Frontal cortex (tissue), 4 donors: ENCODE data around the gene AMDHD2. TPM values are rescaled to one million over a fixed set of nuclear protein-coding genes. Genes with fewer than 3 reads are reported as not detected.

Experiments
- DNase-seq, 2 donors: peaks; one replicate each; pipeline ENCODE4 v3.0.0; 2012; ENCODE audit warnings: low spot score in 2 of 2
- FAIRE-seq: peaks from 2 replicates; lab custom pipeline; 2012; peaks lifted over from hg19 to GRCh38; lab: Jason Lieb, UNC
- total RNA-seq: library from RNA; depleted of rRNA; stranded (reverse); fragments of >200 nt; gene quantifications from one replicate; pipeline ENCODE4 v1.2.3, GENCODE V29; 2014
- donor health status: control.
- donor health status: control.
- donor health status: control.

AMDHD2 gene
- total RNA-seq, 1 donor from 2014 or later, result 11.4 TPM

DNA sequence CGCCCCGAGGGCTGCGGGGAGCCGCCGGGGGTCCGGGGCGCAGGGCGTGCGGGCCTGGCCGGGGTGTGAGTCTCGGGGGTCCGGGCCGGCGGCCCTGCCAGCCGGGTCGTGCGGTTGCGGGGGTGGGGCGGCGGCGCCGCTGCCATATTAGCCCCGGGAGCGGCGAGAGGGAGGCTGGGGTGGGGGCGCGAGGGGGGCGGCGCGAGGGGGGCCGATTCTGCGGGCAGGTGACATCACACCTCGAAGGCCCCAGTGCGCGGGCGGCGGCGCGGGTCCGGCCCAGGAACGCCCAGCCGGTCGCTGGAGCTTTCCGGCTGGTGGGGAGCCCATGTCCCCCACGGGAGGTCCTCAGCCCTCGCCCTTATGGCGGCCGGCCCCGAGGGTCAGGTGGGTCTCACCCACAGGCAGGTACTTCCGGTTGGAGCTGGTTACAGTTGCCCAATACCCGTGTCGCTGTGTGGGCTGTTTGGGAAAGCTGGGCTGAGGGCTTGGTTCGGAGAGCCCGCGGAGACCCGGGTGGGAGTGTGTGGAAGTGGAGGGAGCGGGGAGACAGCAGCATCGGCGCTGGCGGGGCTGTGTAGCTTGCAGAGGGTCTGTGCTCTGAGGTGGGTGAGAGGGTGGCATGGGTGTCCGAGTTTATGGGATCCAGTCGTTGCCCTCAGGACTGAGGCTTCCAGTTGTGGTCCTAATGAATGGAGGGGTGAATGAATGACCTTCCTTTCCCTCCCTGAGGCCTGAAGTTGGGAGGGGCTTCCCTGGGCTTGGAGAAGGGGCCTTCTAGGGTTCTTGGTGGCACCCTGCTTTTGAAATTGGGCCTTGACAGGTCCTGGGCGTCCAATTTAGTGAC is 5.6 kb upstream of the AMDHD2 start:
- DNase-seq (no peak), FAIRE-seq (no peak)

DNA sequence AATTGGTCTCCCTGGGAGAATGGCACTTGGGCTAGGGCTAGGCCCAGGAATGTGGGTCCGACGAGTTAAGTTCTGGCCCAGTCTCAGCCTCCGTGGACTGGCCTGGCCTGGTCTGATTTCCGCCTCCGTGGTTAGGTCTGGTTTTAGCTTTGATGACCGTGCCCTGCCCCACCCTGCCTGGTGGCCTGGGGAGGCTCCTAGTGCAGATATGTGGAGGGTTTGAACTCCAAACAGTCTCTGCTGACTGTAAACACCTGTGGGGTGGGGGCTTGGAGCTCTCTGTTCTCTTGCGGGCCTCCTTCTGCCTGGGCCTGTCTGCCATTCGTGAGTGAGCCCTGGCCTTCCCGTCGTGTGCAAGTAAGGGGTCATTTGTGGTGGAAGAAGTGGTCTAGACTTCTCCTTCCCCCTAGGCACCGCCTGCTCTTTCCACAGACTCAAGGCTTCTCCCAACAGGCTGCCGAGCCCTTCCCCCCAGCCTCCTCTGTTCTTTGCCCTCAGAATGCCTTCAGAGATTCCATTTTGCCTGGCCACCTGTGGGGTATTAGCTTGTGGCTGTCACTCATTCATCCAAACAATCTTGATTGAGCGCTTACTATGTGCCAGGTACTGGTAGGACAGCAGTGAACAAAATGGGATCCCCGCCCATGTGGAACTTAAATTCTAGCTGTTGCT is 4.9 kb upstream of the AMDHD2 start:
- FAIRE-seq (no peak), DNase-seq (no peak)

DNA sequence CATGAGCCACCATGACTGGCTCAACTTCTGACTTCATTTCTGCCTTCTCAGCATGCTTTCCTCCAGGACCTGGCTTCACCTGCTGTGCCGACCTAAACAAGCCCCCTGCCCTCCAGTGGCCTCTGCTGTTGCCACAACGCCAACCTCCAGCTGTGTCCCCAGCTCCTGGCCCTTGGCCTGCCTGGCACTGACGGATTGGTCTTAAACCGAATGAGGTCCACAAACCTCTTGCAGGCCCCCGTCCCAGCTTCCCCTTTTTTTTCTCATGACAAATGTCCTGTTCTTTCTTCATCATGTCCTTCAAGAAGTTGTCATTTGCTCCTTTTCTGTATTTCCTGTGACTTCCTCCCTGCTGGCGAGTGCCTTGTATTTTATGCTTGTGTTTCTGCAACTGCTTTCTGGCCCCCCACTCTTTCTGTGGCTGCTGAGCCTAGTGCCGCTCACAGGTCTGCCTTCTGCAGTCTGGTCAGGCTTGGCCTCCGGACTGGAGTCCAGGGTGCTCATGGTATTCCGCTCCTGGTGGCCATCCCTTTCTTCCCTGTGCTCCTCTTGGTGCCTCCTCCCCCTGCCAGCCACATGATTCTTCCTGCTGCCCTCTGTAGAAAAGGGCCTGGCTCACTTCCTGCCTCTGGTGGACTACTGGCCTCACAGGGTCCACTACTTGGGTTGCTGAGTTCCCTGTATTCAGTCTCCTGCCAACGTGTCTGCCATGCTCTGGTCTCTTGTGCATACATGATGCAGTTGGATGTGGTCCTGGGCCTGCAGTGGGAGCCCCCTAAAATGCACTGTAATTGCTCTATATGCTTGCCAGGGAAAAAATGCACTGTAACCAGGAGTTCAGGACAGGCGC is 3.6 kb upstream of the AMDHD2 start:
- FAIRE-seq (no peak), DNase-seq (no peak)

DNA sequence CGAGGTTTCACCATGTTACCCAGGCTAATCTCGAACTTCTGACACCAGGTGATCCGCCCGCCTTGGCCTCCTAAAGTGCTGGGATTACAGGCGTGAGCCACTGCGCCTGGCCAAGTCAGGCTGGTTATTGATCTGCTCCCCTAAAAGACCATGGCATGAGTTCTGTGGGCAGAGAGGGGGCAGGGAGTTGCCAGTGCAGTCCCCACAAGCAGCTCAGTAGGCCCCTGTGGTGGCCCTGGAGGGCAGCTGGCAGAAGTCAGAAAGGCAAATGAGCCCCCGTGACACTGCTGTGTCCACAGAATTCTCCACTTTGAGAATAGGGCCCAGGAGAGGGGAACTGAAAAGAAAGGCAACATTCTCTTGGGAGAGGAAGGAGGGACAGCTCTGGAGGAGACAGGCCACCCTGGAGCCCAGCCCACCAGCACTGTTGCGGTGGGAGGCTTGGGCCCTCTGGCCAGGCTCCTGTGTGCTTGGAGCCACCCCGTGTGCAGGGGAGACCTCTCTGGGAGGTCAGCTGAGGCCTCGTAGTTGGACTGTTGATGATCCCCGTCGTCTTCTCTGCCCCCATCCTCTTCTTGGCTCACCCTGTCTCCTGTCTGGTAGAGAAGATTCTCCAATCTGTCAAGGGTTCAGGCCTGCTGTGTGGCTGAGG is 2.1 kb upstream of the AMDHD2 start:
- no peak for DNase-seq
- no peak for FAIRE-seq

DNA sequence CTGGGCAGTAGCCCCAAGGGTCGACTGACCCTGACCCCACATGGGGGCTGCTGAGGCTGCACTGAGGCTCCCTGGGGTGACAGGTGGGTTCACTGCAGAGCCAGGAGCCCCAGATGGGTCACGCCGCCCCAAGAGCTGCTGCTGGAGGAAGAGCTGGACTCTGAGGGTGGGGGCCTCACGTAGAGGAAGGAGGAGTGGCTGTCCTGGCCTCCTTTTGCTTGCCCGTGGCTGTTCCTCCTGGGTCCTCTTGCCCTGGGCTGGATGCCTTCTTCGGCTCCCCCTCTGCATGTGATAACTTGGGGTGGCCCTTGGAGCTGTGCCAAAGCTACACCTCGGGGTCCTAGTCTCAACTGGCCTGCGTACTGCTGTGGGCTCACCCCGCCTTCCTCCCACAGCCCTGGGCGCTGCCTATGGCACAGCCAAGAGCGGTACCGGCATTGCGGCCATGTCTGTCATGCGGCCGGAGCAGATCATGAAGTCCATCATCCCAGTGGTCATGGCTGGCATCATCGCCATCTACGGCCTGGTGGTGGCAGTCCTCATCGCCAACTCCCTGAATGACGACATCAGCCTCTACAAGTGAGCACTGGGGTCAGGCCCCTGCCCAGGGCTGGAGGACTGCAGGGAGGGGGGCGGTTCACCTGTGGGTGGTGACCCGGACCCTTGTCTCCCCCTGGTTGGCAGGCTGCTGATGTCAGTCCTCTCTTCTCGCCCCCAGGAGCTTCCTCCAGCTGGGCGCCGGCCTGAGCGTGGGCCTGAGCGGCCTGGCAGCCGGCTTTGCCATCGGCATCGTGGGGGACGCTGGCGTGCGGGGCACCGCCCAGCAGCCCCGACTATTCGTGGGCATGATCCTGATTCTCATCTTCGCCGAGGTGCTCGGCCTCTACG is 1.1 kb upstream of the AMDHD2 start:
- no peak for FAIRE-seq

DNA sequence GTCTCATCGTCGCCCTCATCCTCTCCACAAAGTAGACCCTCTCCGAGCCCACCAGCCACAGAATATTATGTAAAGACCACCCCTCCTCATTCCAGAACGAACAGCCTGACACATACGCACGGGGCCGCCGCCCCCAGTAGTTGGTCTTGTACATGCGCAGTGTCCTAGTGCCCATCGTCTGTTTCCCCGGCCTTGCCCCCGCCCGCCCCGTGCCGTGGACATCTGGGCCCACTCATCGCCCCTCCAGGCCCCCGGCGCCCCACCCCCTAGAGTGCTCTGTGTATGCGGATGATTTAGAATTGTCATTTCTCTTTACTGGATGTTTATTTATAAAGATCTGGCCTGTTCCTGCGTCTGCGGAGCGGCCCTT is 475 bp upstream of the AMDHD2 start:
- no peak for FAIRE-seq
- DNase-seq, result no peak

More for the DNA sequence above, 1.1 kb upstream of the AMDHD2 start:
- DNase-seq, result no peak

DNA sequence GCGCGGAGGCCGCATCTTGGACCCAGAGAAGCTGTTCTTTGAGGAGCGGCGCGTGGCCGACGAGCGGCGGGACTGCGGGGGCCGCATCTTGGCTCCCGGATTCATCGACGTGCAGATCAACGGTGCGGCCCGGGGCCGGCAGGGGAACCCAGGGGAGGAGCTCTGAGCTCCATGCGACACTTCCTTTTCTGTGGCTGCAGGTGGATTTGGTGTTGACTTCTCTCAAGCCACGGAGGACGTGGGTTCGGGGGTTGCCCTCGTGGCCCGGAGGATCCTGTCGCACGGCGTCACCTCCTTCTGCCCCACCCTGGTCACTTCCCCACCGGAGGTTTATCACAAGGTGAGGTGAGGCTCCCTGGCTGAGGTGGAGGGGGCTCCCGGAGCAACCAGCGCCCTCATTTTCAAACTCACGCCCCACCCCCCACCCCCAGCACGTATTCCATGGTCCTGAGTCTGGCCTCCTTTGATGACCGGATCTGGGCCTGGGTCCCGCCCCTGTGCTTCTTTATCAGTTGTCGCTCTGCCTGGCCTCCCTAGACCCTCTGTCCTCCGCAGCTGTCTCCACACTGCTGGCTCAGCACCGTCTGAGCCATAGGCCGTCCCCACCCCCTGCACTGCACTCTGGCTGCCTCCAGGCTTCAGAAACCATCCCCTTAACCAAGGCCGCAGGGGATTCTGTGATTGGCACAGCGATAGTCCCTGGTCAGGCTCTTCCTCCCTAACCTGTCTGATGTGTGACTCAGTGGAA is 787 bp downstream of the AMDHD2 start:
- DNase-seq, result no peak
- no peak for FAIRE-seq

DNA sequence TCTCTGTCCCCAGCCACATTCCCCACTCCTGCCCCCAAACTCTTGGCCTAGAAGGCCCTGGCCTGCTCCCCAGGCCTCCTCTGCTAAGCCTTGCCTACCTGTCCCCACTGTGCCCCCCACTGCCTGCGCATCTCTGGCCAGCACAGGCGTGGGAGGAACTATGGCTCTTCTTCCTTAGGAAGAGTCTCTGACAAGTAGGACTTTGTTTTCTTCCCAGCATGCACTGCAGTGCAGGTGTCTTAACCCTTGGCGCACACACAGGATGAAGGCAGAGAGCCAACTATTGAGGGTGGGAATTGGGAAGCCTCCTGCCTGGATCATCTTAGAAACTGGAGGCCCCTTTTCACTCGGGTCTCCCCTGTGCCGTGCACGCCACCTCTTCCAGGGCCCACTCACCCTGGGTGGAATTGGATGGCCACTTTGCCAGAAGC is 3.6 kb downstream of the AMDHD2 start:
- DNase-seq (no peak), FAIRE-seq (no peak)

DNA sequence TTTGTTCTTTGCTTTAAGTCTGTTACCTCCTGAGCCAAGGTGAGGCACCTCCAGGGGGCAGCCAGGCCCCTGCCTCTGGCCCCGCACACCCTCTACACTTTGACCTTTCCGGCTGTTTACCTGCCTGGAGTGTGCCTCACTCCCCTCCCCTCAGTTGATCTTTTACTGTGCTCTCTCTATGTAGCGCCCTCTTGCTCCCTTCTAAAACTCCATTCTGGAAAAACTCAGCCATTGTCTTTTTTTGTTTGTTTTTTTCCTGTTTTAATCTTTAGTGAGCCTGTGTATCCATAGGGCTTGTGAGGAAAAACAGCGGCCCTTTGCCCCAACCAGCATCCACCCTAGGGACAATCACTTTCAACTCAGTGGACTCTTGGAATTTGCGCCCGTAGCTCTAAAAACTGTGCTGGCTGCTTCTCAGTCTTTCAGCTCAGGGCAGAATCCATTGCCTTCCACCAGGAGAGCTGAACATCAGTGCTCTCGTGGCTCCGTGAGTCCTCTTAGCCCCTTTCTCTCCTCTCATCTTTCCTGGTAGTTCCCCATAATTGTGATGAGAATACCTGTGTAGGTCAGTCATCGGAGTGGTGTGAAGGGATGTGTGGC is 4.3 kb downstream of the AMDHD2 start:
- FAIRE-seq (no peak), DNase-seq (no peak)

DNA sequence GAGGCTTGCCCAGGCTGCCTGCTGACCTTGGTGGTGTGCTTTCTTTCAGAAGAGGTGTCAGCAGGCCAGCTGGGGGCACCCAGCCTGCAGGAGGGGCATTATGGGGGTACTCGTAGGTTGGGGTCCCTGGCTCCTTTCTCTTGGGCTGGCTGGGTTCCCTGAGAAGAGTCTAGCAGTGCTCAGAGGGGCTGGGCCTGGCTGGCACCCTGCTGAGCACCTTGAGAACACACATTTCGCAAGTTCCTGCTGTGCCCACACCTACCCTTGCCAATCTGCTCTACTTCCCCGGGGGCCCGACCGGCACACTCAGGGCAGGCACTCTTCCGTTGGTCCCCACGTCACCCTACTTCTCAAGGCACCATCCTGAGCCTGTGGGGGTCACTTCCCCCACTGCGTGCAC is 6.0 kb downstream of the AMDHD2 start:
- no peak for DNase-seq
- no peak for FAIRE-seq

DNA sequence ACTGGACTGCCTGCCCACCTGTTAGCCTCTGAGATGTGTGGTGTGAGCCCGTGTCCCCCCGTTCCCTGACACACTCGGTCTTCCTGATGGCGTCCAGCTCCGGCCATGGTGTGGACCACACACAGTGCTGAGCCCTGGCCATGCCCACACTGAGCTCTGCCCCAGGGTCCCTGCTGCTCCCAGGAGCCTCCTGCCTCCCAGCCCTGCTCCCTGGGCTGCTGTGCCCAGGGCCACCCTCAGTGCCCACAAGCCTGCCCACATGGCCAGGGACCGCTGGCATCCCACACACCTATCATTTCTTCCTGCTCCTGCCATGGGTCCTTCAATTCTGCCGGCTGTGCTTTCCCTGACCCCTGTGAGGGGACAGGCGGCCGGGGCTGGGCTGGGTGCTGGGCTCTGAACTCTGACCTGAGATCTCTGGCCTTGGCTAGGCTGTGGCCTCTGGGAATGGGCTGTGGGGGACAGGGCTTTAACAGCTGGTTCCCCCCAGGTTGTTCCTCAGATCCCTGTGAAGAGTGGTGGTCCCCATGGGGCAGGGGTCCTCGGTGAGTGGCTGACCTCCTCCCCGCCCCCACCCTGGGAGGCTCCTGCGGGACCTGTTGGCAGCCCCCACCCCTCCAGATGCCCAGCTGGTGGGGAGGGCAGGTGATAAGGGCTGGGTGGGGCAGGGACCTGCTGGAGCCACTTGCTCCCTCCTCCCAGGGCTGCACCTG is 7.1 kb downstream of the AMDHD2 start:
- no peak for DNase-seq
- FAIRE-seq, result no peak

DNA sequence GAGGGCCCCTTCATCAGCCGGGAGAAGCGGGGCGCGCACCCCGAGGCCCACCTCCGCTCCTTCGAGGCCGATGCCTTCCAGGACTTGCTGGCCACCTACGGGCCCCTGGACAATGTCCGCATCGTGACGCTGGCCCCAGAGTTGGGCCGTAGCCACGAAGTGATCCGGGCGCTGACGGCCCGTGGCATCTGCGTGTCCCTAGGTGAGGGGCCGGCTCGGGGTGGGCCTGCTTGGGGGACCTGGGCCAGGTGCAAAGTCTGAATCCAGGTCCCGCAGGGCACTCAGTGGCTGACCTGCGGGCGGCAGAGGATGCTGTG is 7.6 kb downstream of the AMDHD2 start:
- no peak for FAIRE-seq
- no peak for DNase-seq

DNA sequence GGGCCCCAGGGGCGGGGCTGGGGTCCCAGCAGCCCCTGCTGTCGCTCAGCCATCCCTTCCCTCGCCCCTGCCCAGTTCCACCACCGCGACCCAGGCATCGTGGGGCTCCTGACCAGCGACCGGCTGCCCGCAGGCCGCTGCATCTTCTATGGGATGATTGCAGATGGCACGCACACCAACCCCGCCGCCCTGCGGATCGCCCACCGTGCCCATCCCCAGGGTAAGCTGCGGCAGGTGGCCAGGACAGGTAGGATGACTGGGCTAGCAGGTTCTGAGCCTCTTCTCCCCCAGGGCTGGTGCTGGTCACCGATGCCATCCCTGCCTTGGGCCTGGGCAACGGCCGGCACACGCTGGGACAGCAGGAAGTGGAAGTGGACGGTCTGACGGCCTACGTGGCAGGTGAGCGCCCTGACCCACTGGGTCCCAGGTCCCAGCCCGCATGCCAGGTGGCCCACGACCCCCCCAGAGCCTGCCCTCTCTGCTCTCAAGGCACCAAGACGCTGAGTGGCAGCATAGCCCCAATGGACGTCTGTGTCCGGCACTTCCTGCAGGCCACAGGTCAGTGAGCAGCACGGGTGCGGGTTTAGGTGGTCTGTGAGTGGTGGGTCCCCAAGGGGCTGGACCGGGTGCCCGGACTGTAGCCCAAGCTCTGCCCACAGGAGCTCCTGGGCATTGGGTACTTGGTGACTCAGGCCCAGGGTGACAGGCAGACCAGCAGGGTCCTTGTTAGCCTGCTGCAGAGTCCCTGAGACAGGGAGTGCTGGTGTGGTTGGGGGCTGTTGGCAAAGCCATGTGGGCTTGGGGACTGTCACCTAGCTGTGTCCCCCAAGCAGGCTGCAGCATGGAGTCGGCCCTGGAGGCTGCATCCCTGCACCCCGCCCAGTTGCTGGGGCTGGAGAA is 8.2 kb downstream of the AMDHD2 start:
- FAIRE-seq, result no peak
- no peak for DNase-seq

DNA sequence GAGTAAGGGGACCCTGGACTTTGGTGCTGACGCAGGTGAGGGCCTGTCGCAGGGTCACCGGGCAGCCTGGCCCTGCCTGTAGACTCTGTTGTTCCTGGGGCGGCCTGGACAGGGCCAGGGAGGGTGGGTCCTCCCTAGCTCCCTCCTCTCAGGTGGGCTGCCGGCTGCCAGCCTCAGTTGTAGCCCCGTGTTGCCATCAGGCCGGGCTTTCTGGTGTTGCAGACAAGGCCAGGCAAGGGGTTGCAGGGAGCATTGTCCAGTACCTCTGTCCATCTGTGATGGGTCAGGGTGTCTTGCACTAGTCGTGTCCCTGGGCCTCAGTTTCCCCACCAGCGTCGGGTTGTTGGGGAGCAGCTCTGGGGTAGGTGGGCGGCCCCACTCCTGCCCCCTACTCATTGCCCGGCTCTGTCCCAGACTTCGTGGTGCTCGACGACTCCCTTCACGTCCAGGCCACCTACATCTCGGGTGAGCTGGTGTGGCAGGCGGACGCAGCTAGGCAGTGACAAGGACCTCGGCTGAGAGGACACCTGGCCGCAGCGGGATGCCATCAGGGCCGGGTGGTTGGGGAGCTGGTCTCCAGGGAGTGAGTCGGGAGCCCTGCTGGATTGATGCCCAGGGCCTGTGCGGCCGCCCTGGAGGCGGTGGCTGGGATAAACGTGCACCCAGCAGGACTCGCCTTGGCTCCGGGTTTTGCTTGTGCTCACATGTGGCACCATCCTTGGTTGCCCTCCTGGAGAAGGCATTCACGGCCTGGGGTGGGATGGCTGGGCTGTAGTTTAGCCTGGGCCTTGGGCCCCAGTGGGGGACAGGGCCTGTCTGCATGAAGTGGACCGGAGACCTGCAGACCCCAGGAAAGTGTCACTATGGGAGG is 9.1 kb downstream of the AMDHD2 start:
- FAIRE-seq (no peak), DNase-seq (no peak)

DNA sequence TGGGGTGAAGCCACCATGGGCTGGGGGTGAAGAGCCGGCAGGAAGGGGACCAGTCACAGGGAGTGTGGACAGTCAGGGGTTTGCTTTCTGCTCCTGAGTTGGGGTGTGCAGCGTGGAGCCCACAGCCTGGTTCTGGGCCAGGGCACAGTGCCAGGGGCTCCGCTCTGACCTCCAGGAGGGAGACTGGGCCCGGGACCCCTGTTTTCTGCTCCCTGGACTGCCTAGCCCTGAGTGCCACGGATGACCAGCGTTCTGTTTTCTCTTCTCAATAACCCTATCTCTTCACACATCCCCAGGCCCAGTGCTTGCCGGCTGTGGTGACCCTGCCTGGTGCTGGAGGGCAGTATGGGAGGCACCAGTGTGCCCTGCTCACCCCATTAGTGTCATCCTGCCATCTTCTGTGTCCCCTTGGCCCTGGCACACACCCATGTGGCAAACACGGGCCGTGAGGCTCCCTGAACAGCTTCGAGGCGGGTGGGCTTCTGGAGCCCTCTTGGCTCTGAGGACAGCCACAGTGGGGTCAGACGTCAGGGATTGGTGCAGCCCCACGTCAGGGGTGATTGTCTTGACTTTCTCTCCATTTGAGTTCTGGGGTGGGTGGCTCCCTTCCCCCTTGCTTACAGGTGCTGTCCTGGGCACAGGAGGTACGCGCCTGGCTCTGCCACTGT is 9.9 kb downstream of the AMDHD2 start:
- DNase-seq, result no peak
- no peak for FAIRE-seq
